Amniotic epithelial cell (primary cell): ENCODE measurements around the gene ENTHD1.
"Not testable (repeated sequence)": the region's sequence is repeated elsewhere in the genome, so short reads cannot be mapped to it uniquely, and the experiment has no call there.

Experiments
- DNase-seq: peaks from one replicate; pipeline ENCODE4 v3.0.0-alpha.2; 2010; ENCODE audit warnings: low read depth

ENTHD1 gene

DNA sequence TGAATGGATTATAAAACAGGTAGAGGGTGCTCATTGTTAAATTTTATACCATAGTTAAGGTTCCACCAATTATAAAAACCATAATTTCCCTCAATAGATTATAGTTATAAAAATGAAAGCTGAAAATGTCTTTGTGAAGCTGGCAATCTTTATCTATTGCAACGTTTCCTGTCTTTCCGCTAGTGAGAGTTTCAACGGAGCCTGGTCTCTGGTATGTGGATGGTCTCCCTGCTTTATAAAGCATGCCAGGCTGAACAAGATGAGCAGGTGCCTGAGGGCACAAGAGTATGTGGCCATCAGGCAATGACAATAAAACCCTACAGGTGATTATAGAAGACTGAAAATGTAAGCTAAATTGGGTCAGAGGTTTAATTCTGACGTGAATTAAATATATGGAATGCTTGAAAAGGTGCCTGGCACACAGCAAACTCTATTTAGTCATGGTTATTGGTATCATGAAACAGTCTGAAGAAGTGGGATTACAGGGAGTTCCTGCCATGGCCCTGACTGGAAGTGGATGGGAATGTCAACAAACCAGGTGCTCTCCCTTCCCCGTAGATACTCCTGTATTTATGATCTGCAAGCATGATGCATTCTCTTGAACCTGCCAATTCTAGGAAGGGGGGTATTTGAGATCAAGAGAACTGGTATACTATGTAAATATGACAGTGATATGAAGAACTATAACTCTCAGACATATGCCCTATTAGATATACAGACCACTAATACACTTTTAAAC lies 115.7 kb downstream of the ENTHD1 start:
- no peak for DNase-seq

DNA sequence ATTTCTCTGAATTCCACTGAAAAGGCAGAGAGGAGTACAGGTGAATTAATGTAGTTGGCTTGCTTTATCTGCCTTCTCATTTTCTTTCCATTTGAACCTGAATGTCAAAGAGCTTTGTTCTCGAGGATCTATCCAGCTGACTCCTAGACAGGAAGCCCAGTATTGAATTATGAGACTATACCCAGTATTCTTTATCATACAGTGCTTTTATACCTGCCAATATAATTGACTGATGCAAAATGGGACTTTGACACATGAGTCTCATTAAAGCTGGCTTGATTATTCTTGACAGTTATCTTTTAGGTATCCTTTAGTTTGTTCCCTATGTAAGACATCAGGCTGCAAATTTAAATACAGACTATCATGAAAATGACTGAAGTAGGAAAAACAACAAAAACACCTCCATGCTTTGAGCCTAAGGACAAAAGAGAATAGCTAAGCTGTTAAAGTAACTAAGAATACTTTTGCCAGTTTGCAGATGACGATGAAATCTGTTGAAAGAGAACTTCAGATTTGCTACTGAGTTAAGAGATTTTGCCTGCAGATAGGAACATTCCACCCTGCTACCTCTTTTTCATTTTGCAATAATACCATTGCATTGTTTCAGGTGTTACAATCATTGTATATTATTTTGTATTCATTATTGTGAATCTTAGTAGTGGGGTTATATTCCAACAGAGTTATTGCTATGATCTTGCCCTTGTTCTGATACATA lies 117.1 kb downstream of the ENTHD1 start:
- DNase-seq: no peak

DNA sequence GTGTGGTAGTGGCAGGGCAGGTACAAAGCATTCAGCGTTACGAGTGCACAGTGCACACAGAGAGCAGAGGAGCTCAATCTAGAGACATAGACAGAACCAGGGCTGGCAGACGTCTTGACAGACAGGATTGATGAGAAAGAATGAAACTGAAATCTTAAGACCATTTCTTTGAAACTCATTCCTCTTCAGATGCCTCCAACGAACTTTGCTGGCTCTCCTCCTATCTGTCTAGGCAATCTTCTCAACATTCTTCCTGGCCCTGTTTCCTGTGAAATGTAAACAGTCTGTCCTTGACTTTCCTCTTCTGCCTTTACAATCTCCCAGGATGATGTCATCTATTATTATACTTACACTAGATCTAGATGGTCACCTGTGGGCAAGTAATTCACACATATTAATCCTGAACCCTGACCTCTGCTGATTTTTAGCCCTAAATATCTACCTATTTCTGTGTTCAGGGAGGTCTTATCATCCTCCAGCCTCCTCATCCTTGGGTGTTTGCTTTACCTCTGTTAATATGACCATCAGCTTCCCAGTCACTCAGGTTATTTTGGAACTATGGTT lies 119.5 kb downstream of the ENTHD1 start:
- peak; percentile 56 for DNase-seq

DNA sequence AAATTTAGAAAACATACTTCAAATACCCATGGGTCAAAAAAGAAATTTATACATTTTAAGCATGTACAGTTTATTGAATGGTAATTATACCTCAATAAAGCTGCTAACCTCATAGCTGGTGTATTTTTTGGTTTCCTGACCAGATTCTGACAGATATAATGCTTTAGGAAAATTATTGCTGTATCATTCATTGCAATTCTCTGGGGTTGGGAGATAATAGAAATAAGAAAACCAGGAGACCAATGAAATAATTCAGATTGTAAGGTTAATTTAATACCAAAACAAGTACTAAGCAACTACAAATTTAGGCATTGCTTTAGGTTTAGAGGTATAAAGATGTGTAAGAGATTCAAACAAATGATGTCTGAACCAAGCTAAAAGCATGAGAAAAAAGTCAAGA lies 120.1 kb downstream of the ENTHD1 start:
- no peak for DNase-seq

DNA sequence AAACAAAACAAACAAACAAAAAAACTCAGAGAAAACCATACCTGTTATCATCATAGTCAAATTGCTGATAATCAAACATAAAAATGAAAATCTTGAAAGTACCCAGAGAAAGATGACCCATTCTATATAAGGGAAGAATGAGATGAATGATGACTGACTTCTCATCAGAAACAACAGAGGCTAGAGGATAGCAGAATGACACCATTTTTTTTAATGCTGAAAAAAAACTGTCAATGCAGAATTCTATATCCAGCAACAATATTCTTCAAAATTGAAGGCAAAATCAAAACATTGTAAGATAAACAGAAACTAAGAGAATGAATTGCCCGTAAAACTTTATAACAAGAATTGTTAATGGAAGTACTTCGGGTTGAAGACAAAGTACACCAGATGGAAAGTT lies 122.1 kb downstream of the ENTHD1 start:
- DNase-seq: no peak

DNA sequence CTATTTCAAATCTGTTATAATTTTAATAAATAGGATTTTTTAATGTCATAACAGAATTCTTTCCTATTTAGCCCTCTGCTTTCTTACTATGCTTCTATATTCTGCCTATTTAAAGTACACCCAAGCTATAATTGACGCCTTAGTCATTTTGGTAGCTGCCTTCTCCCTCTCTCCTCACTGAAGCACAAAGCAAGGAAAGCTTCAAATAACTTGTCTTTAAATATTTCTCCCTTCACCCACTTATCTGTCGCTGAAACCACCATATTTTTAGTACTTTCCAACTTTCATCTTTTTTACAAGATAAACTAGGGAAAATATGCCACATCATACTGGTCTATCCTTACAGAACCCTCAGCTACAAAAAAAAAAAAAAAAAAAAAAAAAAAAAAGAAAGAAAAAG lies 127.9 kb downstream of the ENTHD1 start:
- no peak for DNase-seq

DNA sequence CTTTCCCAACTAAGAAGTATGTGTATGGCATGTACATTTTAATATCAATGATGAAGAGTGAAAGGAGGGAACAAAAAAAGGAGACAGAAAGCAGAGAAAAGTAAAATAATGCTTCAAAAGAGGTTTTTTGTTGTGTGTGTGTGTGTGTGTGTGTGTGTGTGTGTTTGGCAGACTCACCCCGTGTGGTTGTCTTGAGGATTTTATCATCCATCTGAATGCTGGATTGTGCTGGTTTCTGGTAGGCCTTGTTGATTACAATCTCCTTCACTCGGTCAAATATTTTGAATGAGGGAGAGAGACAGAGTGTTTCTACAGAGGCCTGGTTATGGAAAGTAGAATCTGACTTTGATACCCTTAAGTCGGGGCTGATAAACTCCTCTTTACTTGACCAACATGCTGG lies 128.5 kb downstream of the ENTHD1 start:
- DNase-seq: peak; percentile 4

DNA sequence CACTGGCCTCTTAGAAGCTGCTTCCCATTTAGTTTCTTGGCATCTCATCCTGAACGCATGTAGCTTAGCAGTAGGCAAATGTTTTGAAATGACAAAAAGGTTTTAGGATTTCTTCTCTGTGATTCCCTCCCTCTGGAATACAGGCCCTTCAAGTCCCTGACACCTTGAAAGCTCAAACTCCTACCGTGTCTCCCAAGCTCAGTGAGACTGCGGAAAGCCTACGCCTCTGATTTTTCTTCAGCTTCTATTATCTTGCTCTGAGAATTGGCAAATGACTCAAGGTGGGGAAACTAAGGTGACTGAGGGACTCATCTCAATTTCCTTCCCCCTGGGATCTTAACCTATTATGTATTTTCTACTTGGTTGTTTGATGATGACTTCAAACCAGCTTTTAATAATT lies 130.3 kb downstream of the ENTHD1 start:
- no peak for DNase-seq

DNA sequence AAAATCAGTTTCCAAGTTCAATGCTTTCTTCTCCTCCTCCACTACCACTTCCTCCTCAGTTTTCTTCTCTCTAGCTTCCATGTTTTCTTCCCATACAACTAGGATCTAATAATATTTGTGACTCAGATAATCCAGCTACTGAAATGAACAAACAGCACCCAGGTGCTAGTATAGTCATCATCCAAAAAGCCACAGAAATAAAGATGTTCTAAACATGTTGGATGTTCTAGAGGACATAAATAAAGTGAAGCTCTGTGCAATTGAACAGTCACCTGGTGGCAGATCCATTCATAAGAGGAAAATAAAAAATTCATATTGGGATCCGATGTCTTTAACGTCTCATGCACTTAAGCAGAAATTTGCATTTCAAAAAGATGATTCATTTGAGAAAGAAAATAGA lies 142.8 kb downstream of the ENTHD1 start:
- no peak for DNase-seq

DNA sequence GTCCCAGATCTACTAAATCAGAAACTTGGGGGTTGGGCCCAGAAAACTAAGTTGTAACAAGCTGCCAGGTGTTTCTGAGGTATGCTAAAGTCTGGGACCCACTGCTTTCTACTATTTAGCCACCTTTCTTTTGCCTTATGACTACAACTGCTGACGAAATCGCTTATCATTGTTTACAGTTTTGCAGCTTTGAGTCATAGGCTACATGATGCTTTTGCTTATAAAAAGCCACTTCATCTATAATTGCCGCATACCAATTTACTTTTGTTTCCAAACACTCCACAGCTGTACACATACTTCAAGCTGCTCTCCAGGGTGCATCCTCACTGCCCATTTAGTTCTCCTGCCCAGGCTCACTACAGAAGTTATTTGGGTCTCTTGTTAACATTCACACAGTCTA lies 144.7 kb downstream of the ENTHD1 start:
- DNase-seq: peak; percentile 83

DNA sequence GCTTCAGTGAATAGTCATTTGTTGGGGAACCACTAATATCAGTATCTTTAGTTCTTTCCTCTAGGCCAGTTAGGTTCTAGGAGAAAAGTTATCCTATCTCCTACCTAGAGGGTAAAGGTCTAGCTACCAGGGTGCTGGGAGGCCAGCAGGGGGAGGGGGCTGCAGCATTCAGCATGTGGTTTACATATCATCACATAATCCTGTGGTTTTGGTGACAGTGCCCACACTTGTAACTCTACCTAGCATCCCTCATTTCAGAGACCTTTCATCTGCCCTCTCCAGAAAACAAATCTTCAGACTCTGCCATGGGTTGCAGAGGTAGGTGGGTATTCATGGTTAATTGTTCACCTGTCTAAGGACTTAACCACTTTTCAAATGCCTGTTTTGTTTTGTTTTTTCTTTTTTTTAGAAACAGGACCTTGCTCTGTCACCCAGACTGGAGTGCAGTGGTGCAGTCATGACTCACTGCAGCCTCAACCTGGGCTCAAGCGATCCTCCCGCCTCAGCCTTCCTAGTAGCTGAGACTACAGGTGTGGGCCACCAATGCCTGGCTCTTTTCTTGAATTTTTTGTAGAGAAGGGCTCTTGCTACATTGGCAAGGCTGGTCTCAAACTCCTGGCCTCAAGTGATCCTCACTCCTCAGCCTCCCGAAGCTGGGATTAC lies 146.8 kb downstream of the ENTHD1 start:
- DNase-seq: no peak

DNA sequence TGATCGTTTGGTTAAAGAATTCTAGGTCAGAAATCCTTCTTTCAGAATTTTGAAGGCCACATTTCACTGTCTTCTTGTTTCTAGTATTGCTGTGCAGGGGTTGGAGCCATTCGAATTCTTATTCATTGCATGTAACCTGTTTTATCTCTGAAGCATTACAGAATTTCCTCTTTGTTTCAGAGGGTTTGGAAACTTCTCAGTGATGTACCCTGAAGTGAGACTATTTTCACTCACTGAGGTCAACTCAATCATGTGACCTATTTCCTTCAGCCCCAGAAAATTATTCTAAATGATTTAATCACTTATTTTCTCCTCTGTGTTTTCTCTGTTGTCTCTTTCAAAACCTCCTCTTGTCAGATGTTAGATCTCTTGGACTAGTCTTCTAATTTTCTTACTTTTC lies 147.8 kb downstream of the ENTHD1 start:
- DNase-seq: no peak

DNA sequence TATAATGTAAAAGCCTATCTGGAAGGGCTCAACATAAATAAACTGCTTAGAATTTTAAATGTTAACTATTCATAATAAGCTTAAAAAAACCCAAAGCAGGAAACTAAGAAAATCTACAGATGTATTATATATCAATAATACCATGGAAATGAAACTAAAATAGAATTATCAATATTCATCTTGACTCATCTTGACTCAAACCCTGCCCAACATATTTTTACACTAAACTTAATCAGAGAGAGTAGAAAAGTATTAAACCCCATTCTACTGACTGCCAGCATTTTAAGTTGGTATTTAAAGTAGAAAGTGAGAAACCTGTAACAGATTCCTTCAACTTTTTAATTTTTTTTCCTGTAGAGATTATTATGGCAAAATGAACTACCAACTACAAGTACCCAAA lies 149.2 kb downstream of the ENTHD1 start:
- DNase-seq: no peak

DNA sequence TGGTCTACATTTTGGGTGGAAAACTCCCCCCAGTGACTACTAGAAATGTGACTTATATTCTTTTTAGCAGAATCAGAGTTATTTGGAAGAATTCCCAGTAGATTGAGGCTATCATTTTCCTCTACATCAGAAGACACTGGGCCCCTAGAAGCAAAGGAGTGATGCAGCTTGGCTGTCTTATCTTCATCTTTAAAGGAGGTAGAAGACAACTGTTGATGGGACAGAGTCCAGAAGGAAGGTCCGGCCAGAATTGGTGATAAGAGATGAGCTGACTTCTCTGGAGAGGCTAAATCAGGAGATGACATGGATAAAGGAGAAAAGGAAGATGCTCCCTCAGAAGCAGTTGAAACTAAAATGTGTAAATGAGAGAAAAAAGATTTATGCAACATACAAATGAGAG lies 149.6 kb downstream of the ENTHD1 start:
- no peak for DNase-seq

DNA sequence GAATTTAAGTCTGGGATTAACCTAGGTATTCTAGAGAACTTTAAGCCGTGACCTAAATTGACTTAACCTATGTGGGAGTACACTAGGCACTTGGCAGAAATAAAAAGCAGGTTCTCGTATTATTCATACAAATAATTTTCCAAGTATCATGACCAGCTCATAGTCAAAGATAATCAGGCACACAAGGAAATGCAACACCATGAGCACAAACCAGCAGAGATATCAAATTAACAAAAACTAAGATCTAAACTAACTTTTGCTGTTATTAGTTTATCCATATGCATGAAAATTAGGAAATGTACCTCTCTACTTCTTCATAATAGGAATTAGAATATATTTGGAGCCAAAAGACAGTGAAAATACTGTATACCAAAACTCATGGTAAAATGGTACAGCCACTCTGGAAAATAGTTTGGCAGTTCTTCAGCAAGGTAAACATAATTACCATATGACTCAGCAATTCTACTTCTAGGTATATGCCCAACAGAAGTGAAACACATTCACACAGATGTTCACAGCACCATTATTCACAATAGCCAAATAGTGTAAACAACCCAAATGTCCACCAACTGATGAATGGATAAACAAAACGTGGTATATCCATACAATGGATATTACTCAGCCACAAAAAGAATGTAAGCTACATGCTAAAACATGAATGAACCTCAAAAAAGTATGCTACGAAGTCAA lies 154.1 kb downstream of the ENTHD1 start:
- DNase-seq: peak; percentile 1

DNA sequence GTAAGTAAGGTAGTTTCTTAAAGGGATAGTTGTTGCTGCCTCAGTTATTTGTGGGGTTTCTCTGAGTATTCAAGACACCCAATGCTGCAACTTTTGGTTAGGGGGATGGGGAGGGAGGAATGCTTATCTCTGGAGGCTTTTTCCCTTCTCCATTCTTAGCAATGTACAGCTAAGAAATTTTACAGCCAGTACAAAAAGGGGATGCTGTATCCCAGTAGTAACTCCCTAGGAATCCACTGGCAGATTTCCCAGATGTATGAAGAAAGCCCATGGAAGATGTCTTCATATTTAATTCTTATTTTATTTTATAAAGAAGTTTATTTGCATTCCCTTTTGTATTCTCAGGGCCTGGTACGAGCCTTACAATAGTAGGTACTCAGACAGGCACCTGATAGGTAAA lies 154.8 kb downstream of the ENTHD1 start:
- peak; percentile 85 for DNase-seq

DNA sequence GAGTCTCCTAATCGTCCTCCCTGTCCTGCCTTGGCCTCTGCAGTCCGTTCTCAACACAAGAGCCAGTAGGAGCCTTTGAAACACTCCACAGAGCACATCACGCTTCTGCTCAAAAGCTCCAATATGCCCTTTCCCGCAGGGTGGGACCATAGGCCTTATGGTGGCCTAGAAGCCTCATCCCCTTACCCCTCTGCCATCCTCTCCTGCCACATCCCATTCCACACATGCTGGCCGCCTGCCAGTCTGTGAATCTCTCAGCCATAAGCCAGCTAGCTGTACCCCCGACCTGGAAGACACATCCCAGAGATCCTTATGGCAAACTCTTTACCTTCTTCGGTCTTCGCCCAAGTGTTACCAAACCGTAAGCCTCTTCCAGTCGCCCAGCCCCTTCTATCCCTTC lies 157.8 kb downstream of the ENTHD1 start:
- no peak for DNase-seq

DNA sequence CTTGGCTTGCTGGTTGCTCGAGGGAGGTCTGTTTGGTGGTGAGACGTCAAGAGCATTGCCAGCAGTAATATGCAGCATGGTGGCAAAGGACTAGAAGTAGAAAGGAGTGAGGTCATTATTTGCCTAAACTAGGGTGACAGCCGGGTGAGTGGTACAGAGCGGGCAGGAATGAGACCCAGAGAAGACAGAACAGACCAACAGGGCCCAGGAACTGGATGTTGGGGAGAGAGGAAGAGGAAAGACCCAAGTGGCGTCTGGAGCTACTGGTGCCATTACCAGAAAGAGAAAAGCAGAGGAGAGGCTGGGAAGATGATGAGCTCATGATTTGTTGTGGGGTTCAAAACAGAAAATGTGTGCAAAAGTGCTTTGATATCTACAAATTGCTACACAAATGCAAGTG lies 158.7 kb downstream of the ENTHD1 start:
- DNase-seq: no peak

DNA sequence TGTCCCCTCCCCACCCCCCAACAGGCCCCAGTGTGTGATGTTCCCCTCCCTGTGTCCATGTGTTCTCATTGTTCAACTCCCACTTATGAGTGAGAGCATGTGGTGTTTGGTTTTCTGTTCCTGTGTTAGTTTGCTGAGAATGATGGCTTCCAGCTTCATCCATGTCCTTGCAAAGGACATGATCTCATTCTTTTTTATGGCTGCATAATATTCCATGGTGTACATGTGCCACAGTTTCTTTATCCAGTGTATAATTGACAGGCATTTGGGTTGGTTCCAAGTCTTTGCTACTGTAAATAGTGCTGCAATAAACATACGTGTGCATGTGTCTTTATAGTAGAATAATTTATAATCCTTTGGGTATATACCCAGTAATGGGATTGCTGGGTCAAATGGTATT lies 159.5 kb downstream of the ENTHD1 start:
- DNase-seq: not testable (repeated sequence)

DNA sequence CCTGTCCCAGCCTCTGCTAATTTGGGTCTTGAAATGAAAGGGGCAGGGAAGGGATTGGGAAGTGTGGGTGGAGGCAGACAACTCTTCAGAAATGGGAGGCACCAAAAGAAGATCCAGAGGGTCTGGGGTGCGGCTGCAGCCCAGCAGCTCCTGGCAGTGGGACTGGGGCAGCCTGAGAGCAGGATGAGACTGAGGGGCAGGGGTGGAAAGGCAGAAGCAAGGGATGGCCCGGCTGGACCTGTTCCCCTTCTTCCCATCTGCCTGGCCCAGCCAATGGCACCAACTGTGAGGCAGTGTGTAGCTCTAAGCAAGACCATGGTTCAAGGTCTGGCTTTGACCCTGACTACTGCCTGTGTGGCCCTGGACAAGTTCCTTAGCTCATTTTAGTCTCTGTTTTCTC lies 160.4 kb downstream of the ENTHD1 start:
- DNase-seq: no peak

DNA sequence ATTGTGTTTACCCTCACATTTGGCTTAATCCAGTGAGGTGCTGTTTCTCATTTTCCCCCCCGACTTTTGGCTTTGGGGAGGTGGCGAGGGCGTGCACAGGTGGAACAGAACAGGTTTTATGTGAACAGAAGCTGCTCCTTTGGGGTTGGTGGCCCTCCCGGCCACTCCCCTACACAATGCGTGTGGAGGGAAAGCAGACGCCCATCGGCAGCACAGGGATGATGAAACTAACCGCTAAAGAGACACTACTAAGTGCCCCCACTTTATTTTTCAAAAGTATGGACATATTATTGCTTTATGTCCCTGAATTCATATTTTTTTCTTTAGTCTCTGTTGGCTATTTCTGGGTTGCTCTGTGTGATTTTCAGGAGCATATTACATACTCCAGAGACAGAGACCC lies 160.9 kb downstream of the ENTHD1 start:
- no peak for DNase-seq

DNA sequence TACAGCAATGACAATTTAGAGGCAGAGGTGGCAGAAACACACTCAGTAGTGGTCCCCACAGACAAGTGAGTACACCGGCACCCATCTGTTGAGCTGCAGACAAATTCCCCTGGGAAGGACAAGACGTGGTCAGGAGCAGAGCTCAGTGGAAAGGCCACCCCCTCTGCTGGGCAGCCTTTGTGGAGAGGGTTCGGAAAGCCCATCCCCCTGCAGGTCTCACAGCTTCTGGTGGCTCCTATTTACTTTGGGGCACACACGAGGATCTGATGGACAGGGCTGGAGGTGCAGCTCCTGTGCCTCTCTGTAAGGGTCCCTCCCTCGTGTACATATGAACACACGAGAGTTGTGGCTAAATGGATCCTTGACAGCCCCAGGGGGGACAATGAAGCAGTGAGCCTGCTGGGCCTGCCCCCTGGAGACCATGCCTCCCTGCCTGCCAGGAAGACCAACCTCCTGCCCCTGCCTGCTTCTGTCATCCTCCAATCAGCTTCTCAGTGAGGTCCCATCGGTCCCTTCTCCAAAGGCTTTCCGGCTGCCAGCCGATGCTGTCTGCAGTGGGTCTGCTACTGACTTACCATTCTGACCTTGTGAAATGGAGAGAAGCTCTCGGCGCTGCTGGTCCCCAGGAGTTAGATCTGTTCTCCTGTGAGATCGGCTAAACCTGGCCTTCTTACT lies 161.5 kb downstream of the ENTHD1 start:
- DNase-seq: no peak
